ENCODE results near the gene BSN.

Gene BSN

GRCh38 chr3:49701388-49702077 is 147.3 kb downstream of the BSN start:
- no peak for DNase-seq

- no peak for DNase-seq
Measured at GRCh38 chr3:49702672-49703071, 148.4 kb downstream of the BSN start.

GRCh38 chr3:49703443-49703927 is 149.2 kb downstream of the BSN start:
- DNase-seq: peak in 1 of 2 experiments; percentile 35

- no peak for DNase-seq
Measured at GRCh38 chr3:49703956-49704355, 149.7 kb downstream of the BSN start.

- DNase-seq: no peak
Measured at GRCh38 chr3:49704629-49705028, 150.4 kb downstream of the BSN start.

- DNase-seq: no peak
Measured at GRCh38 chr3:49705390-49705960, 151.2 kb downstream of the BSN start.

- DNase-seq: no peak
Measured at GRCh38 chr3:49706456-49707112, 152.3 kb downstream of the BSN start.

- no peak for DNase-seq
Measured at GRCh38 chr3:49707113-49707480, 152.8 kb downstream of the BSN start.

- DNase-seq: no peak
Measured at GRCh38 chr3:49709852-49710251, 155.6 kb downstream of the BSN start.

GRCh38 chr3:49711489-49711888 is 157.2 kb downstream of the BSN start:
- DNase-seq: no peak

GRCh38 chr3:49712166-49712565 is 157.9 kb downstream of the BSN start:
- DNase-seq: no peak

- DNase-seq: no peak
Measured at GRCh38 chr3:49712631-49713317, 158.5 kb downstream of the BSN start.

GRCh38 chr3:49713336-49714105 is 159.2 kb downstream of the BSN start:
- DNase-seq: no peak

GRCh38 chr3:49714728-49715550 is 160.7 kb downstream of the BSN start:
- no peak for DNase-seq

- DNase-seq: no peak
Measured at GRCh38 chr3:49715611-49716121, 161.4 kb downstream of the BSN start.

- no peak for DNase-seq
Measured at GRCh38 chr3:49716169-49716568, 161.9 kb downstream of the BSN start.

GRCh38 chr3:49716691-49717210 is 162.5 kb downstream of the BSN start:
- no peak for DNase-seq

GRCh38 chr3:49717211-49717958 is 163.1 kb downstream of the BSN start:
- no peak for DNase-seq

- no peak for DNase-seq
Measured at GRCh38 chr3:49717959-49718857, 163.9 kb downstream of the BSN start.

GRCh38 chr3:49718858-49719213 is 164.6 kb downstream of the BSN start:
- DNase-seq: no peak
